Measurements from ENCODE around the gene CDC42EP4.

The CDC42EP4 gene

GRCh38 chr17:73343739-73344454, 32.1 kb upstream of the CDC42EP4 start:
- DNase-seq (ENCODE audit: low read depth), result no peak

GRCh38 chr17:73343168-73343634, 31.4 kb upstream of the CDC42EP4 start:
- no peak for TF ChIP-seq CTCF (IDR thresholded peaks at IDR 0.05; ENCODE audit: insufficient read depth, low read depth, low read length, missing control alignments)
- H3K4me3 ChIP-seq (ENCODE audit: low read depth, low read length), result no peak overlapping the region
- no peak for DNase-seq (ENCODE audit: low read depth)

More at GRCh38 chr17:73343739-73344454, 32.1 kb upstream of the CDC42EP4 start:
- no peak for TF ChIP-seq CTCF (IDR thresholded peaks at IDR 0.05; ENCODE audit: insufficient read depth, low read depth, low read length, missing control alignments)
- no peak overlapping the region for H3K4me3 ChIP-seq (ENCODE audit: low read depth, low read length)

DNA sequence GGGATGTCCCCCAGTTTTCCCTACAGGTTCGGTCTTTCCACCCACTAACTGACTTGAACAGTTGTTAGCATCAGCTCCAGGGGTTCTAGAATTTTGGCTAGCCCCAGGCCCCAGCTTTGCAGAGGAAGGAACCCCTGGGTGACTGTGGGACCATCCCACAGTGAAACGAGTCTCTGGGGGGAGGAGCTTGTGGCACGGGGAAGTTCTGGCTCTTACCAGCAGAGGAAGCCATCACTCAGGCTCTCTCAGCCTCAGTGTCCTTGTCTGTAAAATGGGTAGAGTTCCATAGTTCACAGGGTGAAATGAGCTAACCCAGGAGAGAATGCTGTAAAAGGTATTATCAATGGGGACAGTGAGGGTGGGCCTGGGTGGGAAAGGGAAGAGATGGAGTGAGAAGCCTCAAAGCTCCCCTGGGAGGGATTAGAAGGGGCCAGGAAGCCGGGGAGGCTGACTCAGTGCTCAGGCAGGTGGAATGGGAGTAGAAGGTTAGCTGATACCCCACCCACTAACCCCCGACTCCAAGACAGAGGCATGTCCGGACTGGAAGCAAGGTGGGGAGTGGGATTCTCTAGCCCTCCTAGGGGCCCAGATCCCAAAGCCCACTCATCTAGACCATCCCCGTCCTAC, 30.9 kb upstream of the CDC42EP4 start:
- no peak overlapping the region for H3K4me3 ChIP-seq (ENCODE audit: low read depth, low read length)
- DNase-seq (ENCODE audit: low read depth), result peak; percentile 29

DNA sequence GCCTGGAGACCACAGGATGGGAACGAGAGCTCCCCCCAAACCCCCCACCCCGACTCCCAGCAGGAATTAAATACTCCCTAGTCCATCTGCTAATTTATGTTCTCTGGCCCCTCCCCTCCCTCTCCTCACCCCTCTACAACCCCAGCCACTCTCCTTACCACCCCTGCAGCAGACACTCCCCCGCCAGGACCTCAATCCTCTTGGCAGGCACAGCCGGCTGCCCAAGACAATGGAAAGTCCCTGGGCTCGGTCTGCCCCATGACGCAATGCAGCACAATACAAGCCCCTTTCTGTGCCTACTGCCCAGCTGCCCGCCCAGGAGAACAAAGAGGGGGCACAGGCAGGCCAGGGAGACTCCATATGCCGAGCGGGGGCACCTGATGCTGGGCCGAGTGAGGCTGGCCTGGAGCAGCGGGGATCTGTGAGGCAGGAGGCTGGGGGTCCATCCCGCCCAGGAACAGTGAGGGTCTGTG, 30.3 kb upstream of the CDC42EP4 start:
- peak; percentile 56 for DNase-seq (ENCODE audit: low read depth)
- H3K4me3 ChIP-seq (ENCODE audit: low read depth, low read length), result no peak overlapping the region
- no peak for TF ChIP-seq CTCF (IDR thresholded peaks at IDR 0.05; ENCODE audit: insufficient read depth, low read depth, low read length, missing control alignments)

More for the DNA sequence above, 30.9 kb upstream of the CDC42EP4 start:
- TF ChIP-seq CTCF (IDR thresholded peaks at IDR 0.05; ENCODE audit: insufficient read depth, low read depth, low read length, missing control alignments), result peak; percentile 15

GRCh38 chr17:73341350-73342049, 29.7 kb upstream of the CDC42EP4 start:
- TF ChIP-seq CTCF (IDR thresholded peaks at IDR 0.05; ENCODE audit: insufficient read depth, low read depth, low read length, missing control alignments), result no peak
- no peak for DNase-seq (ENCODE audit: low read depth)
- H3K4me3 ChIP-seq (ENCODE audit: low read depth, low read length), result no peak overlapping the region

DNA sequence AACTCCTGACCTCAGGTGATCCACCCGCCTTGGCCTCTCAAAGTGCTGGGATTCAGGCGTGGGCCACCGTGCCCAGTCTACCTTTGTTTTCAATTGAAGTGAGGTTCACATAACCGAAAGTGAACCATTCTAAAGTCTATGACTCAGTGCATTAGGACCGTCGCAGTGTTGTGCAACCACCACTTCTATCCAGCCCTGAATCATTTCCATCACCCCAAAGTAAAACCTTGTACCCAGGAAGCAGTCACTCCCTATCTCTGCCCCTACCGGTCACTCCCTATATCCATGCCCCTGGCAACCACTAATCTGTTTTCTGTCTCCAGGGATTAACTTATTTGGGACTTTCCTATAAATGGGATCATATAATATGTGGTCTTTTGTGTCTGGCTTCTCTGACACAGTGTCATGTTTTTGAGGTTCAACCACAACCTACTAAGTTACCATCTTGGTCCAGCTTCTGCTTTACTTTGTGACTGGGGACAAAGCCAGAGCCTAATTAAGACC, 28.3 kb upstream of the CDC42EP4 start:
- DNase-seq (ENCODE audit: low read depth), result peak; percentile 53
- TF ChIP-seq CTCF (IDR thresholded peaks at IDR 0.05; ENCODE audit: insufficient read depth, low read depth, low read length, missing control alignments), result no peak

More for the DNA sequence above, 28.3 kb upstream of the CDC42EP4 start:
- no peak overlapping the region for H3K4me3 ChIP-seq (ENCODE audit: low read depth, low read length)

Measured in GM12865 (cell line).